GM23248 (cell line): ENCODE results near the gene SMCP.

Experiments
- EZH2 ChIP-seq: fragments of 200-600 bp; sonication (generic); IDR thresholded peaks from 2 replicates; pipeline ENCODE4 v1.6.1; 2018; ENCODE audit warnings: antibody characterized with exemption, mild to moderate bottlenecking; ENCODE audit not compliant: insufficient read depth, poor library complexity, severe bottlenecking
- EZH2phosphoT487 ChIP-seq: fragments of 200-600 bp; sonication (generic); IDR thresholded peaks from 2 replicates; pipeline ENCODE4 v1.6.1; 2018; ENCODE audit warnings: antibody characterized with exemption, moderate library complexity, mild to moderate bottlenecking, low read depth; ENCODE audit not compliant: insufficient read depth

DNA sequence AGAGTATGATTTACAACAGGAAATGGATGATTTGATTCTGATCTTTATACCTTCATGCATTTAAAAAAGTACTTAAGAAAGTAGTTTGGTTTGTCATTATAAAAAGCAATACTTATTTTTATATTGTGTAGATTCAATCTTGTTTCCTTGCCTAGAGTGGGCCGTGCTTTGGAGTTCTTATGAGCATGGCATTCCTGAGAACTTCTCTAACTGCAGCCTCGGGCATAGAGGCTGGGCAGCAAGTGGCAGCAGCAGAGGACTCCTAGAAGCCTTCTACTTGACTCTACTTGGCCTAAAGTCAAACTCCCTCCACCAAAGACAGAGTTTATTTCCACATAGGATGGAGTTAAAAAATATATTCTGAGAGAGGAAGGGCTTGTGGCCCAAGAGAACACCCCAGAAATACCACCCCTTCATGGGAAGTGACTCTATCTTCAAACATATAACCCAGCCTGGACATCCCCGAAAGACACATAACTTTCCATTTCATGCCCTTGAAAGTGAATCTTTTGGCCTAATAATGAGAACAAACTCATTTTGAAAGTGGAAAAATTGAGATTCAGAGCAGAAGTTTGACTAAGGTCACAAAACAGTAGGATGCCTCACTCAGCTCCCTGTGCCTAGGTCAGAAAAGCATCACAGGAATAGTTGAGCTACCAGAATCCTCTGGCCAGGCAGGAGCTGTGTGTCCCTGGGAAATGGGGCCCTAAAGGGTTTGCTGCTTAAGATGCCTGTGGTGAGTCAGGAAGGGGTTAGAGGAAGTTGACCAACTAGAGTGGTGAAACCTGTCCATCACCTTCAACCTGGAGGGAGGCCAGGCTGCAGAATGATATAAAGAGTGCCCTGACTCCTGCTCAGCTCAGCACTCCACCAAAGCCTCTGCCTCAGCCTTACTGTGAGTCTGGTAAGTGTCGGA is 29.8 kb downstream of the SMCP start, which contains the start of gene IVL:
- TF ChIP-seq EZH2 = no peak
- no peak for TF ChIP-seq EZH2phosphoT487
